A549 treated with AZD9567 at 1 μM for 4 hours (cell line): ENCODE results near the gene MBL2. TPM values are rescaled to one million over a fixed set of nuclear protein-coding genes. Genes with fewer than 3 reads are reported as not detected.

Experiments
- total RNA-seq: library from RNA; stranded (reverse); fragments of 200-300 nt; extraction: Qiagen RNA extraction; gene quantifications from 5 replicates; pipeline ENCODE4 v1.2.3, GENCODE V29; 2022; ENCODE audit not compliant: insufficient read depth

The MBL2 gene
- not detected in 5 replicates for total RNA-seq

DNA sequence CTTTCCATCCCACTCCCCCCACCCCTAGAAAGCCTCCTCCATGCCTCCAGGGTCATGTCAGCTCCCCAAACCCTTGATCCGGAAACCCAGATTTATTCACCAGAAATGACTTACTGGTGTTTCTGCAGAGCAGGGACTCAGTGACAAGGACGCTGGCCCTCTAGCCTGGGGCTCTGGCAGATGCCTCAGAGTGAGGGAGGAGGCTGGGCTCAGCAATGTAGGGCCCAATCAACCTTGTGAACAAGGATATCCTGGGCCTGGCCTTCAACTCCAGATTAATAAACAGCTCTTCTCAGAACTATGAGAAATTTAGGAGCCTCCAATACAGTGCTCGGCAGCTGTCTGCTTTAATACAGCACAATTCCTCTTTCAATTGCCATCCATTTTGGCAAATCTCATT is at the start of gene MBL2:
TSS of gene MBL2 (minus strand) at position 162 of the 400 bp plus-strand sequence. CDS start 1,149 bp downstream, outside the sequence.

